ENCODE data around the gene PPP1R13B.

GRCh38 chr14:103840014-103840413 lies 7.4 kb downstream of the PPP1R13B start:
- TF ChIP-seq CTCF (IDR thresholded peaks at IDR 0.05), result no peak
- TF ChIP-seq POLR2A (IDR thresholded peaks at IDR 0.05), result no peak
